K562 (cell line): ENCODE measurements around the gene PLTP. TPM values are rescaled to one million over a fixed set of nuclear protein-coding genes. Genes with fewer than 3 reads are reported as not detected.

ENCODE experiments used
- ADNP ChIP-seq: fragments of 200-800 bp; sonication (Bioruptor generic); IDR thresholded peaks from 2 replicates; pipeline ENCODE4 v1.6.1; 2016; ENCODE audit warnings: missing genetic modification characterization, missing compliant biosample characterization
- ARID4B ChIP-seq: sonication (generic); formaldehyde crosslinking; IDR thresholded peaks from 2 replicates; pipeline ENCODE4 v1.8.0; 2022; ENCODE audit warnings: mild to moderate bottlenecking, missing genetic modification reagents
- BCL6 ChIP-seq: fragments of 250-450 bp; sonication (Bioruptor Pico); IDR thresholded peaks from 2 replicates; pipeline ENCODE4 v1.4.0; 2020
- CHCHD3 ChIP-seq: fragments of 250-450 bp; sonication (Bioruptor Pico); IDR thresholded peaks from 2 replicates; pipeline ENCODE4 v2.1.2; 2022; ENCODE audit warnings: mild to moderate bottlenecking
- HMBOX1 ChIP-seq: sonication (generic); IDR thresholded peaks from 2 replicates; pipeline ENCODE4 v1.6.1; 2016
- HNRNPH1 ChIP-seq: fragments of 200-400 bp; formaldehyde crosslinking; optimal IDR thresholded peaks from 2 replicates; pipeline ENCODE3; 2017; ENCODE audit warnings: low read depth, mild to moderate bottlenecking, low read length, moderate library complexity
- KHSRP ChIP-seq: fragments of 450-650 bp; IDR thresholded peaks from 2 replicates; pipeline ENCODE4 v1.6.1; 2017
- NFIC ChIP-seq: fragments of 450-650 bp; IDR thresholded peaks from 2 replicates; pipeline ENCODE4 v1.6.1; 2017; ENCODE audit warnings: mild to moderate bottlenecking, inconsistent platforms
- PCBP1 ChIP-seq: fragments of 200-400 bp; formaldehyde crosslinking; IDR thresholded peaks from 2 replicates; pipeline ENCODE4 v1.6.1; 2018; ENCODE audit warnings: mild to moderate bottlenecking, low read depth, low read length; ENCODE audit not compliant: poor library complexity, severe bottlenecking
- PRMT5 ChIP-seq: sonication (generic); formaldehyde crosslinking; IDR thresholded peaks from 2 replicates; pipeline ENCODE4 v1.5.0; 2020; ENCODE audit warnings: missing genetic modification reagents
- SIRT6 ChIP-seq: IDR thresholded peaks from one replicate; pipeline ENCODE4 v1.6.1; 2012; ENCODE audit warnings: low read depth, mild to moderate bottlenecking, control low read depth, inconsistent platforms, low read length, moderate library complexity
- TEAD2 ChIP-seq: fragments of 450-650 bp; IDR thresholded peaks from 2 replicates; pipeline ENCODE4 v1.6.1; 2016; ENCODE audit warnings: missing genetic modification characterization, control low read depth, missing compliant biosample characterization
- TEAD4 ChIP-seq, 2 experiments: sonication (generic) in 1 of 2; formaldehyde crosslinking in 1 of 2; IDR thresholded peaks; 2 replicates each; pipeline versions ENCODE4 v1.6.1 to v1.8.0; 2012 to 2022; ENCODE audit warnings: borderline replicate concordance in 1 of 2, inconsistent platforms in 1 of 2, low read length in 1 of 2, mild to moderate bottlenecking in 1 of 2, missing genetic modification reagents in 1 of 2
- ZBTB26 ChIP-seq: fragments of 450-650 bp; formaldehyde crosslinking; IDR thresholded peaks from 2 replicates; pipeline ENCODE4 v1.4.0; 2022; ENCODE audit warnings: missing genetic modification characterization
- ZNF184 ChIP-seq: sonication (generic); formaldehyde crosslinking; IDR thresholded peaks from 2 replicates; pipeline ENCODE4 v1.5.0; 2020; ENCODE audit warnings: missing genetic modification reagents
- ZNF23 ChIP-seq: fragments of 250-450 bp; sonication (Bioruptor Pico); IDR thresholded peaks from 2 replicates; pipeline ENCODE4 v1.4.0; 2020; ENCODE audit warnings: mild to moderate bottlenecking
- ZNF512 ChIP-seq: IDR thresholded peaks from 2 replicates; pipeline ENCODE4 v1.6.1; 2016; ENCODE audit warnings: missing genetic modification characterization, missing compliant biosample characterization
- ZNF644 ChIP-seq: fragments of 200-800 bp; sonication (Bioruptor generic); IDR thresholded peaks from 2 replicates; pipeline ENCODE4 v1.6.1; 2016; ENCODE audit warnings: low read depth, missing genetic modification characterization, missing compliant biosample characterization
- ZNF740 ChIP-seq, 3 experiments: fragments of 200-800 bp in 1 of 3; sonication (Bioruptor generic) in 1 of 3; sonication (generic) in 1 of 3; formaldehyde crosslinking in 1 of 3; IDR thresholded peaks; 2 replicates each; pipeline versions ENCODE4 v1.6.1 to v1.8.0; 2016 to 2022; ENCODE audit warnings: mild to moderate bottlenecking in 2 of 3, missing compliant biosample characterization in 2 of 3, missing genetic modification characterization in 2 of 3, missing genetic modification reagents in 1 of 3
- polyA plus RNA-seq, 8 experiments: library from polyadenylated mRNA; depleted of rRNA in 4 of 8; stranded (reverse) in 5 of 8; unstranded in 3 of 8; fragments of >200 nt; fragmentation: Nextera tagmentation in 2 of 8; fragmentation: Illumina TruSeq in 1 of 8; extraction: Ambion mirVana in 2 of 8; extraction: Trizol in 1 of 8; gene quantifications; 2 replicates each; pipeline versions ENCODE4 v1.2.1 to v1.2.3, GENCODE V29; 2011 to 2014; ENCODE audit warnings: inconsistent platforms in 1 of 8, missing spikeins in 1 of 8
- total RNA-seq, 7 experiments: library from RNA; depleted of rRNA in 6 of 7; stranded (reverse); fragments of >200 nt in 6 of 7; fragmentation: Illumina TruSeq in 2 of 7; extraction: Trizol in 2 of 7; gene quantifications; 2 replicates each; pipeline versions ENCODE4 v1.2.1 to v1.2.3, GENCODE V29; 2011 to 2021; ENCODE audit warnings: low replicate concordance in 1 of 7

The PLTP gene
- total and polyA plus RNA-seq, 9 of the 15 experiments (the other 6 are each of a cell fraction or from before 2014, with no cell fraction given): 2.8 to 29.3 (median 17.6) TPM

GRCh38 chr20:45935416-45936046 is 23.6 kb upstream of the PLTP start (continued):
- TF ChIP-seq PCBP1 (no peak), ZNF740 (CRISPR knock-in tag; IDR thresholded peaks at IDR 0.05) (no peak), ZNF740 (tag; IDR thresholded peaks at IDR 0.05) (no peak), KHSRP (no peak), ZBTB26 (CRISPR knock-in tag) (no peak), ZNF184 (no peak), ARID4B (CRISPR knock-in tag) (no peak), TEAD2 (tag) (no peak), BCL6 (CRISPR knock-in tag) (no peak), ZNF23 (no peak), CHCHD3 (no peak), TEAD4 (IDR thresholded peaks at IDR 0.05; ENCODE audit: low read length) (peak; percentile 96), TEAD4 (CRISPR knock-in tag; IDR thresholded peaks at IDR 0.05; ENCODE audit: borderline replicate concordance) (no peak), ZNF512 (tag) (no peak), PRMT5 (CRISPR knock-in tag) (no peak), ZNF644 (tag) (no peak), HNRNPH1 (no peak), HMBOX1 (no peak), NFIC (peak; percentile 60; the same call in 1 of the 2 replicates), ADNP (no peak), SIRT6 (no peak)
